Neutrophil (primary cell): Measurements from ENCODE around the gene LTBP1.
"Not testable (repeated sequence)": the region's sequence is repeated elsewhere in the genome, so short reads cannot be mapped to it uniquely, and the experiment has no call there.

Source experiments
- H3K27ac ChIP-seq: fragments of 200-600 bp; sonication (generic); 2 replicates; pipeline ENCODE4 v1.5.1; 2016; ENCODE audit warnings: mild to moderate bottlenecking, moderate library complexity
- H3K27me3 ChIP-seq: fragments of 200-600 bp; sonication (generic); 2 replicates; pipeline ENCODE4 v1.6.0; 2016; ENCODE audit warnings: mild to moderate bottlenecking
- H3K36me3 ChIP-seq: fragments of 200-600 bp; sonication (generic); 2 replicates; pipeline ENCODE4 v1.5.1; 2017
- H3K4me1 ChIP-seq, 2 experiments: fragments of 200-600 bp in 1 of 2; sonication (generic) in 1 of 2; 1 replicate in 1 of 2; 2 replicates in 1 of 2; pipeline versions ENCODE4 v1.5.1 to v1.6.1; 2013 to 2016; ENCODE audit warnings: low read depth in 1 of 2, low read length in 1 of 2, mild to moderate bottlenecking in 1 of 2, moderate library complexity in 1 of 2; ENCODE audit not compliant: control insufficient read depth in 1 of 2, insufficient read depth in 1 of 2
- H3K4me3 ChIP-seq, 2 experiments: fragments of 200-600 bp in 1 of 2; sonication (generic) in 1 of 2; 1 replicate in 1 of 2; 2 replicates in 1 of 2; pipeline ENCODE4 v1.5.1; 2013 to 2016; ENCODE audit warnings: low read depth in 1 of 2, low read length in 1 of 2, mild to moderate bottlenecking in 1 of 2, moderate library complexity in 1 of 2
- H3K9me3 ChIP-seq: fragments of 200-600 bp; sonication (generic); 2 replicates; pipeline ENCODE4 v1.5.1; 2016
- TF ChIP-seq, protein P1 (sequence below): fragments of 200-600 bp; sonication (generic); IDR thresholded peaks from 2 replicates; pipeline ENCODE4 v1.5.1; 2016; ENCODE audit warnings: antibody characterized with exemption

The LTBP1 gene

DNA sequence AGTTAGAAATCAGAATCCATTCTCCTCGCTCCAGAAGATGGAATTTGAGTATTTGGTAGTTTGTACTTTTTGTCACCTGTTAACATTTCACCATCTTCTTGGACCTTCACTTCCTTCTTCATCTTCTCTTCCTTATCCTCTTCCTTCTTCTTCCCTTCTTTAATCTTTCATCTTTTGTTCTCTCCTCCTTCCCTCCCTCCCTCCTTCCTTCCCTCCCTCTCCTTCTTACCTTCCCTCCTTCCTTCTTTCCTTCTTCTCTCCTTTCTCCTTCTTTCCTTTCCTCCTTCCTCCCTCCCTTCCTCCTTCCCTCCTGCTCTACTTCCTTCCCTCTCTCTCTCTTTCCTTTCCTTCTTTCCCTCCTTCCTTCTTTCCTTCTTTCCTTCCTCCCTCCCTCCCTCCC lies 31.1 kb upstream of the LTBP1 start:
- TF ChIP-seq, protein P1, sequence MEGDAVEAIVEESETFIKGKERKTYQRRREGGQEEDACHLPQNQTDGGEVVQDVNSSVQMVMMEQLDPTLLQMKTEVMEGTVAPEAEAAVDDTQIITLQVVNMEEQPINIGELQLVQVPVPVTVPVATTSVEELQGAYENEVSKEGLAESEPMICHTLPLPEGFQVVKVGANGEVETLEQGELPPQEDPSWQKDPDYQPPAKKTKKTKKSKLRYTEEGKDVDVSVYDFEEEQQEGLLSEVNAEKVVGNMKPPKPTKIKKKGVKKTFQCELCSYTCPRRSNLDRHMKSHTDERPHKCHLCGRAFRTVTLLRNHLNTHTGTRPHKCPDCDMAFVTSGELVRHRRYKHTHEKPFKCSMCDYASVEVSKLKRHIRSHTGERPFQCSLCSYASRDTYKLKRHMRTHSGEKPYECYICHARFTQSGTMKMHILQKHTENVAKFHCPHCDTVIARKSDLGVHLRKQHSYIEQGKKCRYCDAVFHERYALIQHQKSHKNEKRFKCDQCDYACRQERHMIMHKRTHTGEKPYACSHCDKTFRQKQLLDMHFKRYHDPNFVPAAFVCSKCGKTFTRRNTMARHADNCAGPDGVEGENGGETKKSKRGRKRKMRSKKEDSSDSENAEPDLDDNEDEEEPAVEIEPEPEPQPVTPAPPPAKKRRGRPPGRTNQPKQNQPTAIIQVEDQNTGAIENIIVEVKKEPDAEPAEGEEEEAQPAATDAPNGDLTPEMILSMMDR, result no peak

DNA sequence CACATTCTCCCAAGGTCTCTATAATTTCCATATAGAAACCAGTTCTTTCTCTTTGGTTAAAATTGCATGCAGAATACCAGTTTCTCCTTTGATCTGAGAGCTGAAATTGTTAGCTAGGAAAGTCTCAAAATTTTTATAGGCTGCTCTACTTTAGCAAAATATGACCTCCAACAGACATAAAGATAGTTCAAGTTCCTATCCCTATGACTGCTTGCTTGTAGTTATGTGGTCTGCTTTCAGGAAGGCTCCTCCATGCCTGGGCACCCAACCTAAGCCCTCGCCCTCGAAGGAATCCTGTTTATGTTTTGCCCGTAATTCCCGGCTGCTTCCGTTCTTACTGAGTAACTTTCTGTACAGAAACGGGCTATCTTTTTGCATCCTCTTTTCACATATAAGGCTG lies 28.0 kb upstream of the LTBP1 start:
- Histone ChIP-seq H3K4me3 (no peak overlapping the region), H3K9me3 (no peaks in the 10 kb centered on the region), H3K36me3 (no peaks in the 10 kb centered on the region), H3K4me1 (no peaks in the 10 kb centered on the region), H3K27ac (no peak overlapping the region), H3K27me3 (no peaks in the 10 kb centered on the region)
- TF ChIP-seq, protein P1, result no peak

More for the DNA sequence above, 31.1 kb upstream of the LTBP1 start:
- Histone ChIP-seq H3K36me3 (no peaks in the 10 kb centered on the region), H3K27me3 (no peaks in the 10 kb centered on the region), H3K9me3 (no peaks in the 10 kb centered on the region), H3K4me1 (no peaks in the 10 kb centered on the region), H3K4me3 (no peak overlapping the region), H3K27ac (no peak overlapping the region)

DNA sequence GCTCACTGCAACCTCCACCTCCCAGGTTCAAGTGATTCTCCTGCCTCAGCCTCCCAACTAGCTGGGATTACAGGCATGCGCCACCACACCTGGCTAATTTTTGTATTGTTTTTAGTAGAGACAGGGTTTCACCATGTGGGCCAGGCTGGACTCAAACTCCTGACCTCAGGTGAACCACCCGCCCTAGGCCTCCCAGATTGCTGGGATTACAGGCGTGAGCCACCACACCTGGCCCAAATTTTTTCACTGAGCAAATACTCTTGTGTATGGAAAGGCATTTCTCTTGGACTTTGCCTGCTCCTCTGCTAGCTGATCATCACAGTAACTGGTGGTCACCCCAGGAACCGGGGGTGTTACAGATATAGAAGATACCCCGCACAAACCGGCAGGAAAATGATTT lies 26.9 kb upstream of the LTBP1 start:
- H3K4me3 ChIP-seq, H3K4me1 ChIP-seq, H3K9me3 ChIP-seq, H3K27me3 ChIP-seq, H3K27ac ChIP-seq, H3K36me3 ChIP-seq: not testable (repeated sequence)

DNA sequence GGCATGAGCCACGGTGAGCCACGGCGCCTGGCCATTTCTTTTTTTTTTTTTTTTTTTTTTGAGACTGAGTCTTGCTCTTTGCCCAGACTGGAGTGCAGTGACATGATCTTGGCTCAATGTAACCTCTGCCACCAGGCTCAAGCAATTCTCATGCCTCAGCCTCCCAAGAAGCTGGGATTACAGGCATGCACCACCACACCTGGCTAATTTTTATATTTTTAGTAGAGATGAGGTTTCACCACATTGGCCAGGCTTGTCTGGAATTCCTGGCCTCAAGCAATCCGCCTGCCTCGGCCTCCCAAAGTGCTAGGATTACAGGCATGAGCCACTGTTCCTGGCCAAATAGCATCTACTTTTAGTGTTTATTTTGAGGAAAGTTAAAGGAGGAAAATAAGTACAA lies 25.3 kb upstream of the LTBP1 start:
- not testable (repeated sequence) for H3K4me1 ChIP-seq, H3K36me3 ChIP-seq, H3K27ac ChIP-seq, H3K4me3 ChIP-seq, H3K9me3 ChIP-seq, H3K27me3 ChIP-seq

DNA sequence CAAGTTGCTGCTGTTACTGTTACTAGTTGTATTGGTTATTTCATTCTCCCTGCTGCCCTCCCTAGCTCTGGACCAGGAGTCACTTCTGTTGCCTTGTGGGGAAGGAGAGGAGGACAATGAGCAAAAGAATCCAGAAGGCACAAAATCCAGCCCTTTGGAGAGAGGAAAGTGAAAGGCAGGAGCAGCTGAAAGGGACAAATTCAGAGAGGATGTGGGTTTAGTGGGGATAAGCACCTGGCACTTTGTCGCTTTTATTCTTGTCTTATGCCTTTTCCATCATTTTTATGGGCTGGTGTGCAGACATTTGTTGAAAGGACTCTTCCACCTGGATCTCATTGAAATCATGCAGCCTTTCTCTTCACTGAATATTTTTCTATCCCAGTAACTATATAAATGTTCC lies 24.3 kb upstream of the LTBP1 start:
- H3K4me3 ChIP-seq, result no peak overlapping the region
- H3K27me3 ChIP-seq, result peaks cover 5% of the 10 kb centered on the region
- TF ChIP-seq, protein P1, result no peak
- no peaks in the 10 kb centered on the region for H3K36me3 ChIP-seq
- no peak overlapping the region for H3K27ac ChIP-seq
- H3K9me3 ChIP-seq, result no peaks in the 10 kb centered on the region
- no peaks in the 10 kb centered on the region for H3K4me1 ChIP-seq

DNA sequence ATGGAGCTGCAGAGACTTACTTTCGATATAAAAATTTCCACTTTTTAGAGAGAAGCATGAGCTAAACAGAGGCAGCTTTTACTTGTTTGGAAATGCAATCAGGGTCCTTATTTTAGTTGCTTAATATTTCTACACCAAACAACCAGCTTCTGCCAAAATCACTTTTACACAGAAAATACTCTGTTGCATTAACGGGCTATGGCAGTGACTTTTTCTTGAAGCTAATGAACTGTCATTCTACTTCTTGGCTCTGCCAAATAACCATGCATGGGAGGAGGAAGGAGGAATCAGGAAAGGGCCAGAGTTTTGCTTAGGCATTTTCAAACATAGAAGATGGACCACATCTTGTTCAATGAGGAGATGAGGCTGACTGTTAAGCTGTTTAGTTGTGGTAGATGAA lies 23.6 kb upstream of the LTBP1 start:
- TF ChIP-seq, protein P1, result no peak
- no peak overlapping the region for H3K27ac ChIP-seq
- no peaks in the 10 kb centered on the region for H3K36me3 ChIP-seq
- no peaks in the 10 kb centered on the region for H3K4me1 ChIP-seq
- H3K27me3 ChIP-seq, result peaks cover 5% of the 10 kb centered on the region
- no peak overlapping the region for H3K4me3 ChIP-seq
- H3K9me3 ChIP-seq, result no peaks in the 10 kb centered on the region

DNA sequence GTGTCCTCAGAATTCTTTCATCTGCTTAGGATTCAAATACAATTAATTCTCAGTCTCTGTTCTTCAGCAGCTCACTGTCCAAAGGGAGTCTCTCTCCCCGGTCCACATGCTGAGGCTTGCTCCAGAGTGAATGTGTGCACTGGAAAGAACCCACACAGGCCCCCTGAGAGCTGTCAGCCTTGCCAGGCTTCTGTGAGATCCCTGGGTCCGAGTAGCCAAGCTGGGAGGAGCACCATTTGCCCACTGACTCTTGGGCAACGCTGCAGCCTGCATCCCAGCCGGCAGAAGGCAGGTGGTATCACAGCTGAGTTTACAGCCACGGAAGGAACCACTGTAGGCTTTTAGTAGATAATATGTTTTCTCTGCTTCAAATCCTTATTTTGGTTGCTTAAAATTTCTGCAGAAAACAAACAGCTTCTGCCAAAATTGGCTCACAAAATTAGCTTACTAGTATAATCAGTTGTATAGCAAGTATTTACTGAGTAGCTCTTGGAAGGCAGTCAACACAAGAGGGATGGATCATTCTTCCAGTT lies 21.4 kb upstream of the LTBP1 start:
- peaks cover 5% of the 10 kb centered on the region for H3K27me3 ChIP-seq
- TF ChIP-seq, protein P1, result no peak
- no peaks in the 10 kb centered on the region for H3K9me3 ChIP-seq
- H3K36me3 ChIP-seq, result no peaks in the 10 kb centered on the region
- H3K4me3 ChIP-seq, result no peak overlapping the region
- H3K4me1 ChIP-seq, result no peaks in the 10 kb centered on the region
- H3K27ac ChIP-seq, result no peak overlapping the region
